SK-N-SH (cell line): ENCODE results near the gene PPP1R18. TPM values are rescaled to one million over a fixed set of nuclear protein-coding genes. Genes with fewer than 3 reads are reported as not detected.
"Not testable (repeated sequence)": the region's sequence is repeated elsewhere in the genome, so short reads cannot be mapped to it uniquely, and the experiment has no call there.

Source experiments
- CTCF ChIA-PET: fragments of 300-600, 350-600 bp; formaldehyde crosslinking; extraction: SDS; loops from one replicate; lab custom pipeline; 2021; lab: Yijun Ruan, JAX
- POLR2A ChIA-PET: fragments of 350-600 bp; sonication (Branson Sonifier 250); formaldehyde crosslinking; extraction: SDS; loops from one replicate; lab custom pipeline; 2020; ENCODE audit warnings: antibody characterized with exemption, inconsistent platforms; lab: Yijun Ruan, JAX
- DNase-seq: peaks from one replicate; pipeline ENCODE4 v3.0.0; 2012
- H2AFZ ChIP-seq: fragments of 200-600 bp; sonication (generic); 2 replicates; pipeline ENCODE4 v1.8.1; 2016; ENCODE audit warnings: antibody characterized with exemption, mild to moderate bottlenecking, low read depth
- H3F3A ChIP-seq: fragments of 200-600 bp; sonication (generic); replicated peaks from 2 replicates; pipeline ENCODE3; 2016; ENCODE audit warnings: antibody characterized with exemption, mild to moderate bottlenecking; ENCODE audit not compliant: insufficient read depth
- H3K27ac ChIP-seq, 2 experiments: fragments of 200-500 bp in 1 of 2; fragments of 200-600 bp in 1 of 2; sonication (Bioruptor generic) in 1 of 2; sonication (generic), shearing (Covaris generic) in 1 of 2; 2 replicates each; pipeline versions ENCODE4 v1.5.1 to v1.6.1; 2014 to 2016; ENCODE audit warnings: low read depth in 2 of 2, inconsistent platforms in 1 of 2, low read length in 1 of 2, mild to moderate bottlenecking in 1 of 2, mixed read lengths in 1 of 2
- H3K27me3 ChIP-seq: fragments of 200-600 bp; sonication (generic), shearing (Covaris generic); 2 replicates; pipeline ENCODE4 v1.6.1; 2016; ENCODE audit warnings: mixed run types; ENCODE audit not compliant: insufficient read depth
- H3K36me3 ChIP-seq, 2 experiments: fragments of 200-500 bp in 1 of 2; fragments of 200-600 bp in 1 of 2; sonication (Bioruptor generic) in 1 of 2; sonication (generic) in 1 of 2; replicated peaks in 1 of 2; 2 replicates each; pipeline versions ENCODE3 to v1.5.1; 2014 to 2016; ENCODE audit warnings: low read length in 1 of 2, mild to moderate bottlenecking in 1 of 2; ENCODE audit not compliant: insufficient read depth in 2 of 2, control insufficient read depth in 1 of 2
- H3K4me1 ChIP-seq, 2 experiments: fragments of 200-500 bp in 1 of 2; fragments of 200-600 bp in 1 of 2; sonication (Bioruptor generic) in 1 of 2; sonication (generic), shearing (Covaris generic) in 1 of 2; 2 replicates each; pipeline versions ENCODE4 v1.5.1 to v1.6.1; 2014 to 2016; ENCODE audit warnings: low read depth in 1 of 2, low read length in 1 of 2, mixed run types in 1 of 2; ENCODE audit not compliant: insufficient read depth in 2 of 2, control insufficient read depth in 1 of 2
- H3K4me2 ChIP-seq: fragments of 200-600 bp; sonication (generic), shearing (Covaris generic); 2 replicates; pipeline ENCODE4 v1.6.1; 2017; ENCODE audit warnings: mixed run types
- H3K4me3 ChIP-seq, 2 experiments: fragments of 200-500 bp in 1 of 2; fragments of 200-600 bp in 1 of 2; sonication (Bioruptor generic) in 1 of 2; sonication (generic), shearing (Covaris generic) in 1 of 2; 2 replicates each; pipeline versions ENCODE4 v1.5.1 to v1.8.1; 2014 to 2016; ENCODE audit warnings: low read depth in 2 of 2, inconsistent platforms in 1 of 2, low read length in 1 of 2, mild to moderate bottlenecking in 1 of 2, mixed read lengths in 1 of 2, moderate library complexity in 1 of 2
- H3K79me2 ChIP-seq: fragments of 200-600 bp; sonication (generic); 2 replicates; pipeline ENCODE4 v1.8.1; 2017; ENCODE audit warnings: mild to moderate bottlenecking; ENCODE audit not compliant: insufficient read depth
- H3K9ac ChIP-seq: fragments of 200-600 bp; sonication (generic); 2 replicates; pipeline ENCODE4 v1.6.1; 2017; ENCODE audit warnings: mixed run types
- H3K9me2 ChIP-seq: fragments of 200-600 bp; sonication (generic); 2 replicates; pipeline ENCODE4 v1.6.1; 2017; ENCODE audit warnings: mixed run types
- H3K9me3 ChIP-seq: fragments of 200-600 bp; sonication (generic); 2 replicates; pipeline ENCODE4 v1.6.1; 2017; ENCODE audit warnings: mixed run types, mild to moderate bottlenecking, moderate library complexity
- H4K20me1 ChIP-seq: fragments of 200-600 bp; sonication (generic); 2 replicates; pipeline ENCODE4 v1.6.1; 2017; ENCODE audit warnings: mild to moderate bottlenecking, mixed run types; ENCODE audit not compliant: insufficient read depth
- CTCF ChIP-seq: fragments of 200-600 bp; sonication (generic); IDR thresholded peaks from 2 replicates; pipeline ENCODE4 v1.6.1; 2017; ENCODE audit warnings: antibody characterized with exemption, mild to moderate bottlenecking, moderate library complexity
- ELF1 ChIP-seq: IDR thresholded peaks from 2 replicates; pipeline ENCODE4 v1.4.0; 2012
- FOXJ3 ChIP-seq: sonication (generic); formaldehyde crosslinking; IDR thresholded peaks from 2 replicates; pipeline ENCODE4 v1.5.1; 2020; ENCODE audit warnings: mild to moderate bottlenecking, missing genetic modification reagents
- FOXM1 ChIP-seq: IDR thresholded peaks from 2 replicates; pipeline ENCODE4 v1.4.0; 2012; ENCODE audit warnings: low read depth, mild to moderate bottlenecking
- GATA2 ChIP-seq: sonication (generic); formaldehyde crosslinking; IDR thresholded peaks from 2 replicates; pipeline ENCODE4 v1.5.0; 2020; ENCODE audit warnings: mild to moderate bottlenecking, missing genetic modification reagents
- JUND ChIP-seq: IDR thresholded peaks from 2 replicates; pipeline ENCODE4 v1.4.0; 2012
- MEF2A ChIP-seq: IDR thresholded peaks from 2 replicates; pipeline ENCODE4 v1.4.0; 2012; ENCODE audit warnings: low read depth, borderline replicate concordance
- MXI1 ChIP-seq: IDR thresholded peaks from 2 replicates; pipeline ENCODE4 v1.6.1; 2012; ENCODE audit warnings: mild to moderate bottlenecking, low read depth, low read length, improper control_type of control experiment
- NFIC ChIP-seq: IDR thresholded peaks from 2 replicates; pipeline ENCODE4 v1.4.0; 2012; ENCODE audit warnings: borderline replicate concordance
- POLR2AphosphoS5 ChIP-seq: IDR thresholded peaks from 2 replicates; pipeline ENCODE4 v1.6.1; 2012; ENCODE audit warnings: low read depth, low read length
- RAD21 ChIP-seq: IDR thresholded peaks from 2 replicates; pipeline ENCODE4 v1.6.1; 2012; ENCODE audit warnings: mild to moderate bottlenecking, low read length
- REST ChIP-seq: IDR thresholded peaks from 2 replicates; pipeline ENCODE4 v1.6.1; 2012; ENCODE audit warnings: mild to moderate bottlenecking, low read depth, low read length, moderate library complexity
- RFX5 ChIP-seq: IDR thresholded peaks from 2 replicates; pipeline ENCODE4 v1.6.1; 2012; ENCODE audit warnings: mild to moderate bottlenecking, improper control_type of control experiment, low read length
- RXRA ChIP-seq: IDR thresholded peaks from 2 replicates; pipeline ENCODE4 v1.4.0; 2012; ENCODE audit warnings: low read depth, mild to moderate bottlenecking, borderline replicate concordance
- TAF1 ChIP-seq: IDR thresholded peaks from 2 replicates; pipeline ENCODE4 v1.6.1; 2012; ENCODE audit warnings: low read depth, mild to moderate bottlenecking, low read length, moderate library complexity, borderline replicate concordance
- TCF12 ChIP-seq: IDR thresholded peaks from 2 replicates; pipeline ENCODE4 v1.4.0; 2012
- WGBS: methylation state at CpG from one replicate; pipeline ENCODE4 v1.1.6; 2017; ENCODE audit warnings: low lambda C conversion rate; 5-methylcytosine and 5-hydroxymethylcytosine counted together
- polyA plus RNA-seq, 3 experiments: library from polyadenylated mRNA; depleted of rRNA; stranded (reverse); fragments of >200 nt; gene quantifications; 2 replicates each; pipeline ENCODE4 v1.2.3, GENCODE V29; 2012
- TF ChIP-seq, protein P1 (sequence below): fragments of 150-350 bp; IDR thresholded peaks from 2 replicates; pipeline ENCODE4 v1.6.1; 2017; ENCODE audit warnings: antibody characterized with exemption, low read length, low read depth, borderline replicate concordance
- TF ChIP-seq, protein P2 (sequence below): IDR thresholded peaks from 2 replicates; pipeline ENCODE4; 2012
- TF ChIP-seq, protein P3 (sequence below): IDR thresholded peaks from 2 replicates; pipeline ENCODE4 v1.4.0; 2012; ENCODE audit warnings: low read depth
- TF ChIP-seq, protein P4 (sequence below): IDR thresholded peaks from 2 replicates; pipeline ENCODE4 v1.4.0; 2012; ENCODE audit warnings: low read depth, borderline replicate concordance

Gene PPP1R18
- polyA plus RNA-seq, 1 of the 3 experiments (the other 2 are of a cell fraction), result 73.2 TPM

DNA sequence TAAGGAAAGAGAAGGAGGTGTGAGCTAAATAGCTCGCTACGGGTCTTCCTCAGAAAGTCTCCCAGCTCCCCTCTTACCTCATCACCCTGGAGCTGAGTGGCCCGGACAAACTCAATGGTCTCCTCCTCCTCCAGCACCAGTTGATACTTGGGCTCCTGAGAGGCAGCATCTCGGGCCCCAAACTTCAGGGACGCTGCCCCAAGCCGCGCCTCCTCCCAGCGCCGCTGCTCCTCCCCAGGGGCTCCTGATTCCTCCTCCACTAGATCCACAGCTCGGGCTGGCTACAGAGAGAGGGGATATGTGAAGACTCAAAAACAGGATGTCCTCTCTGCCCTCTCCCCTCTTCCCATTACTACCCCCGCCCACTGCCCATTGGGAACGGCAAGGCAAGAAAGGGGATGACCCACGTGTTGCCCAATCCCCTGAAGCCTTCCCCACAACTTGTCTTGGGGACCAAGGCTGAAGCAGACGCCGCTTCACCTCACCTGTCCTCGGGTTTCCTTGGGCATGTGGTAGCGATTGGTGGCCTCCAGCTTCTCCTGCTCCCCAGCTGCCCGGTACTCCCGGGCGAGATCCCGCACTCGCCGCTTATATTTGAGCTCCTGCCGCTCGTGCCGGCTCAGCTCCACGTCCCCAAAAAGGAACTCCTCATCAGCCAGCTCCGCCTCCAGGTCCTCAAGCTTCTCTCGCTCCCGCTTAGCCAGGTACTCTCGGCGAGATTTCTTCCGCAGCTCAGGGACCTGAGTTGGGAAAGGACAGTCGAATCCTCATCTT is 21.3 kb downstream of the PPP1R18 start:
- no peaks in the 10 kb centered on the region for H3K4me1 ChIP-seq
- 96% methylated on average over 34 of the region's 34 CpGs for WGBS
- POLR2A ChIA-PET, result no interaction called here
- H3K9me3 ChIP-seq, result no peaks in the 10 kb centered on the region
- no peak overlapping the region for H3K27ac ChIP-seq
- peaks cover 60 to 61% of the 10 kb centered on the region in 2 experiments for H3K36me3 ChIP-seq
- no peaks in the 10 kb centered on the region for H3F3A ChIP-seq
- H2AFZ ChIP-seq, result no peak overlapping the region
- no peak for DNase-seq
- H3K9ac ChIP-seq, result no peak overlapping the region
- no peak overlapping the region for H3K4me3 ChIP-seq
- H3K4me2 ChIP-seq, result no peak overlapping the region
- H4K20me1 ChIP-seq, result no peaks in the 10 kb centered on the region
- H3K79me2 ChIP-seq, result peaks cover 9% of the 10 kb centered on the region; the same call in 1 of the 2 replicates
- H3K27me3 ChIP-seq, result no peaks in the 10 kb centered on the region
- TF ChIP-seq TCF12 (no peak), MEF2A (no peak), TAF1 (no peak), FOXJ3 (CRISPR knock-in tag) (no peak), CTCF (no peak), RXRA (no peak), FOXM1 (no peak), RAD21 (no peak), MXI1 (no peak), ELF1 (no peak), JUND (no peak), REST (no peak), POLR2AphosphoS5 (no peak), RFX5 (no peak), GATA2 (CRISPR knock-in tag) (no peak), NFIC (no peak)
- TF ChIP-seq, protein P1, sequence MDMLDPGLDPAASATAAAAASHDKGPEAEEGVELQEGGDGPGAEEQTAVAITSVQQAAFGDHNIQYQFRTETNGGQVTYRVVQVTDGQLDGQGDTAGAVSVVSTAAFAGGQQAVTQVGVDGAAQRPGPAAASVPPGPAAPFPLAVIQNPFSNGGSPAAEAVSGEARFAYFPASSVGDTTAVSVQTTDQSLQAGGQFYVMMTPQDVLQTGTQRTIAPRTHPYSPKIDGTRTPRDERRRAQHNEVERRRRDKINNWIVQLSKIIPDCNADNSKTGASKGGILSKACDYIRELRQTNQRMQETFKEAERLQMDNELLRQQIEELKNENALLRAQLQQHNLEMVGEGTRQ, result no peak
- TF ChIP-seq, protein P2, sequence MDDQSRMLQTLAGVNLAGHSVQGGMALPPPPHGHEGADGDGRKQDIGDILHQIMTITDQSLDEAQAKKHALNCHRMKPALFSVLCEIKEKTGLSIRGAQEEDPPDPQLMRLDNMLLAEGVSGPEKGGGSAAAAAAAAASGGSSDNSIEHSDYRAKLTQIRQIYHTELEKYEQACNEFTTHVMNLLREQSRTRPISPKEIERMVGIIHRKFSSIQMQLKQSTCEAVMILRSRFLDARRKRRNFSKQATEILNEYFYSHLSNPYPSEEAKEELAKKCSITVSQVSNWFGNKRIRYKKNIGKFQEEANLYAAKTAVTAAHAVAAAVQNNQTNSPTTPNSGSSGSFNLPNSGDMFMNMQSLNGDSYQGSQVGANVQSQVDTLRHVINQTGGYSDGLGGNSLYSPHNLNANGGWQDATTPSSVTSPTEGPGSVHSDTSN, result no peak
- TF ChIP-seq, protein P3, sequence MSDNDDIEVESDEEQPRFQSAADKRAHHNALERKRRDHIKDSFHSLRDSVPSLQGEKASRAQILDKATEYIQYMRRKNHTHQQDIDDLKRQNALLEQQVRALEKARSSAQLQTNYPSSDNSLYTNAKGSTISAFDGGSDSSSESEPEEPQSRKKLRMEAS, result no peak
- TF ChIP-seq, protein P4, sequence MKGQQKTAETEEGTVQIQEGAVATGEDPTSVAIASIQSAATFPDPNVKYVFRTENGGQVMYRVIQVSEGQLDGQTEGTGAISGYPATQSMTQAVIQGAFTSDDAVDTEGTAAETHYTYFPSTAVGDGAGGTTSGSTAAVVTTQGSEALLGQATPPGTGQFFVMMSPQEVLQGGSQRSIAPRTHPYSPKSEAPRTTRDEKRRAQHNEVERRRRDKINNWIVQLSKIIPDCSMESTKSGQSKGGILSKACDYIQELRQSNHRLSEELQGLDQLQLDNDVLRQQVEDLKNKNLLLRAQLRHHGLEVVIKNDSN, result no peak
- no peaks in the 10 kb centered on the region for H3K9me2 ChIP-seq
- CTCF ChIA-PET, result interaction anchor here (0.9 to 2.2 kb wide), 6 partner anchors 7 to 66 kb away, joined by 3 to 19 read pairs (median 4); partner anchors contain the start of gene DHX16

GRCh38 chr6:30657922-30658321 is 28.5 kb downstream of the PPP1R18 start:
- H3K9ac ChIP-seq, H2AFZ ChIP-seq, H3K27me3 ChIP-seq, H3K27ac ChIP-seq, H3K9me3 ChIP-seq, H3K4me3 ChIP-seq, DNase-seq, H3K9me2 ChIP-seq, POLR2A ChIA-PET, H3F3A ChIP-seq, H3K4me2 ChIP-seq, H4K20me1 ChIP-seq, H3K79me2 ChIP-seq, H3K4me1 ChIP-seq: not testable (repeated sequence)
- WGBS, result 94% methylated on average over 5 of the region's 5 CpGs
- CTCF ChIA-PET, result interaction anchor here (1.4 kb wide), 1 partner anchor 73 kb away, joined by 3 read pairs; no protein-coding TSS in a partner anchor
- H3K36me3 ChIP-seq, result peaks cover 42 to 67% of the 10 kb centered on the region in 2 experiments
